H9 (cell line): ENCODE data around the gene EBF4. TPM values are rescaled to one million over a fixed set of nuclear protein-coding genes. Genes with fewer than 3 reads are reported as not detected.
A peak's percentile ranks its signal among the peaks of the same experiment; 100 is the strongest.

Source experiments
- DNase-seq: peaks from one replicate; pipeline ENCODE4 v3.0.0-alpha.2; 2017
- H2AFZ ChIP-seq: one replicate; pipeline ENCODE4 v1.6.1; 2013; ENCODE audit warnings: mild to moderate bottlenecking, low read length, control low read depth, moderate library complexity
- H2AK5ac ChIP-seq: 2 replicates; pipeline ENCODE4 v1.6.1; 2013; ENCODE audit warnings: low read length, control low read depth, mixed read lengths; ENCODE audit not compliant: insufficient read length
- H2BK120ac ChIP-seq: one replicate; pipeline ENCODE4 v1.6.1; 2013; ENCODE audit warnings: low read depth, mild to moderate bottlenecking, low read length, control low read depth, inconsistent platforms; ENCODE audit not compliant: poor library complexity, severe bottlenecking
- H2BK12ac ChIP-seq: 2 replicates; pipeline ENCODE4 v1.6.1; 2013; ENCODE audit warnings: low read length, control low read depth, mixed read lengths, low read depth; ENCODE audit not compliant: insufficient read length
- H2BK15ac ChIP-seq: 2 replicates; pipeline ENCODE4 v1.6.1; 2013; ENCODE audit warnings: low read depth, low read length, control low read depth
- H2BK20ac ChIP-seq: one replicate; pipeline ENCODE4 v1.6.1; 2013; ENCODE audit warnings: low read depth, mild to moderate bottlenecking, low read length, control low read depth, inconsistent platforms; ENCODE audit not compliant: poor library complexity, severe bottlenecking
- H2BK5ac ChIP-seq: 2 replicates; pipeline ENCODE4 v1.6.1; 2013; ENCODE audit warnings: low read length, control low read depth, mixed read lengths; ENCODE audit not compliant: insufficient read length
- H3K14ac ChIP-seq: 2 replicates; pipeline ENCODE4 v1.6.1; 2013; ENCODE audit warnings: low read length, control low read depth; ENCODE audit not compliant: insufficient read depth
- H3K18ac ChIP-seq: 2 replicates; pipeline ENCODE4 v1.6.1; 2013; ENCODE audit warnings: low read depth, mild to moderate bottlenecking, mixed read lengths, low read length, control low read depth; ENCODE audit not compliant: insufficient read length
- H3K23ac ChIP-seq: 2 replicates; pipeline ENCODE4 v1.6.1; 2013; ENCODE audit warnings: low read length, control low read depth, mixed read lengths, low read depth; ENCODE audit not compliant: insufficient read length
- H3K23me2 ChIP-seq: 2 replicates; pipeline ENCODE4 v1.6.1; 2013; ENCODE audit warnings: low read depth, mild to moderate bottlenecking, mixed read lengths, low read length, control low read depth; ENCODE audit not compliant: insufficient read length, poor library complexity, severe bottlenecking
- H3K27ac ChIP-seq: 2 replicates; pipeline ENCODE4 v1.5.1; 2013; ENCODE audit warnings: low read length, control low read depth, mixed read lengths, low read depth; ENCODE audit not compliant: insufficient read length
- H3K27me3 ChIP-seq: 2 replicates; pipeline ENCODE4 v1.6.1; 2013; ENCODE audit warnings: low read length, control low read depth, inconsistent platforms; ENCODE audit not compliant: insufficient read depth
- H3K4ac ChIP-seq: 2 replicates; pipeline ENCODE4 v1.6.1; 2013; ENCODE audit warnings: low read depth, mild to moderate bottlenecking, control low read depth, inconsistent platforms, low read length, moderate library complexity
- H3K4me1 ChIP-seq: 2 replicates; pipeline ENCODE4 v1.6.1; 2013; ENCODE audit warnings: low read length, control low read depth, inconsistent platforms; ENCODE audit not compliant: insufficient read depth
- H3K4me2 ChIP-seq: 2 replicates; pipeline ENCODE4 v1.6.1; 2013; ENCODE audit warnings: low read length, control low read depth, mixed read lengths; ENCODE audit not compliant: insufficient read length, insufficient read depth
- H3K56ac ChIP-seq: 2 replicates; pipeline ENCODE4 v1.6.1; 2013; ENCODE audit warnings: low read depth, mild to moderate bottlenecking, mixed read lengths, low read length, control low read depth; ENCODE audit not compliant: insufficient read length
- H3K79me1 ChIP-seq: 2 replicates; pipeline ENCODE4 v1.6.1; 2013; ENCODE audit warnings: low read depth, mild to moderate bottlenecking, moderate library complexity, low read length, control low read depth, inconsistent platforms; ENCODE audit not compliant: insufficient read depth, poor library complexity, severe bottlenecking
- H3K79me2 ChIP-seq: 2 replicates; pipeline ENCODE4 v1.6.1; 2013; ENCODE audit warnings: low read length, control low read depth, inconsistent platforms; ENCODE audit not compliant: insufficient read depth
- H3K9ac ChIP-seq: 2 replicates; pipeline ENCODE4 v1.6.1; 2013; ENCODE audit warnings: low read length, control low read depth, mixed read lengths; ENCODE audit not compliant: insufficient read length; ENCODE audit errors: extremely low read depth
- H3K9me3 ChIP-seq: one replicate; pipeline ENCODE4 v1.6.1; 2013; ENCODE audit warnings: low read depth, low read length, inconsistent platforms; ENCODE audit not compliant: control insufficient read depth
- H3T11ph ChIP-seq: one replicate; pipeline ENCODE4 v1.6.1; 2013; ENCODE audit warnings: mild to moderate bottlenecking, low read length, control low read depth, inconsistent platforms
- H4K20me1 ChIP-seq: one replicate; pipeline ENCODE4 v1.6.1; 2013; ENCODE audit not compliant: control insufficient read depth, insufficient read length, insufficient read depth
- H4K5ac ChIP-seq: 2 replicates; pipeline ENCODE4 v1.6.1; 2013; ENCODE audit warnings: low read depth, mild to moderate bottlenecking, mixed read lengths, low read length, control low read depth; ENCODE audit not compliant: insufficient read length
- H4K8ac ChIP-seq: replicated peaks from 2 replicates; pipeline ENCODE4 v1.6.1; 2013; ENCODE audit warnings: low read length, control low read depth, mixed read lengths, low read depth; ENCODE audit not compliant: insufficient read length
- H4K91ac ChIP-seq: 2 replicates; pipeline ENCODE4 v1.6.1; 2013; ENCODE audit warnings: low read depth, mild to moderate bottlenecking, moderate library complexity, mixed read lengths, low read length, control low read depth; ENCODE audit not compliant: insufficient read length
- H3K27ac Mint-ChIP-seq, 3 experiments: 2 replicates in 2 of 3; 3 replicates in 1 of 3; pipeline ENCODE4 v1.8.0; 2020 to 2021; ENCODE audit warnings: mixed read lengths in 3 of 3, mild to moderate bottlenecking in 1 of 3, moderate library complexity in 1 of 3
- H3K27me3 Mint-ChIP-seq: 2 replicates; pipeline ENCODE4 v1.8.0; 2021; ENCODE audit warnings: low read depth, mild to moderate bottlenecking, moderate library complexity, mixed read lengths
- H3K36me3 Mint-ChIP-seq, 3 experiments: 2 replicates in 2 of 3; 3 replicates in 1 of 3; pipeline ENCODE4 v1.8.0; 2020 to 2021; ENCODE audit warnings: low read depth in 3 of 3, mixed read lengths in 3 of 3; ENCODE audit not compliant: insufficient read depth in 1 of 3
- H3K4me1 Mint-ChIP-seq, 2 experiments: 2 replicates each; pipeline ENCODE4 v1.8.0; 2020; ENCODE audit warnings: mixed read lengths in 2 of 2
- H3K4me3 Mint-ChIP-seq, 2 experiments: 2 replicates in 1 of 2; 3 replicates in 1 of 2; pipeline ENCODE4 v1.8.0; 2020 to 2021; ENCODE audit warnings: mild to moderate bottlenecking in 2 of 2, mixed read lengths in 2 of 2, moderate library complexity in 1 of 2
- H3K9me3 Mint-ChIP-seq, 2 experiments: 2 replicates in 1 of 2; 3 replicates in 1 of 2; pipeline ENCODE4 v1.8.0; 2020; ENCODE audit warnings: mild to moderate bottlenecking in 2 of 2, mixed read lengths in 2 of 2, moderate library complexity in 1 of 2
- CTCF ChIP-seq: fragments of 200-600 bp; sonication (generic); conservative IDR thresholded peaks from 3 replicates; pipeline ENCODE4 v1.8.0; 2021; ENCODE audit warnings: antibody characterized with exemption, mild to moderate bottlenecking
- WGBS: extraction: QIAGEN DNeasy Blood & Tissue Kit; methylation state at CpG from one replicate; pipeline ENCODE4 v1.1.7; 2013; ENCODE audit warnings: missing lambda C conversion rate, low lambda C conversion rate, mixed read lengths; ENCODE audit not compliant: insufficient read length; ENCODE audit errors: extremely low coverage; 5-methylcytosine and 5-hydroxymethylcytosine counted together
- total RNA-seq: library from RNA; stranded (reverse); gene quantifications from 2 replicates; pipeline ENCODE4 v1.2.1, GENCODE V29; 2021

The EBF4 gene
- total RNA-seq, 1 experiment from 2014 or later, result 3.9 TPM

DNA sequence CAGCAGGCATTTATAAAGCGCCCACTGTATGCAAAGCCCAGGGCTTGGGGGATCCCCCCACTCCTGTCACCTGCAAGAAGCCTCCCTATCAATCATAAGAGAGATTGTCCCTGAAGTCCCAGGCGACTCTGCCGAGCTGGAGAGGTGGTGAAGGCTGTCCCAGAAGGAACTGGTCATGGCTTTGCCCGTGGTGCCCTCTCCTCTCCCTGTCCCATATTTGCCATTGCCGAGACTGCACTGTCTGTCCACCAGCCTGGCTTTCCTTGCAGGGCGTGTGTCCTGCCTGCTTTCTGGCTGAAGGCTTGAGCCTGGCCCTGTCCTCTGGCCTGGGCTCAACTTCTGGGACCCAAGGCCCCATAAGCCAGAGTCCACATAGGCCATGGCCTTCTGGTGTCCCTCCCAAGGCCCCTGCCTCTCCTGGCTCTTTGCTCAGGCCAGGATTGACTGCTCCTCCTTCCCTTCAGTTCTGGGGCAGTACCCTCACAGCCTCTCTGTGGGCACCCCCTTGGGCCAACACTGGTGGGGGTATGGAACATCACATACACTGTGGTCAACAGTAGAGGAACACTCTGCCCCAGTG, 61.0 kb downstream of the EBF4 start:
- no peak overlapping the region for H2AK5ac ChIP-seq
- no CpG with 5 or more reads among the region's 6 CpGs for WGBS
- H3K56ac ChIP-seq, result no peak overlapping the region
- H3K27ac ChIP-seq, result no peak overlapping the region
- H3K36me3 Mint-ChIP-seq, result no peaks in the 10 kb centered on the region; a peak in 1 of 7 replicates
- no peaks in the 10 kb centered on the region for H3K79me1 ChIP-seq
- no peak overlapping the region for H3K9ac ChIP-seq
- H3K14ac ChIP-seq, result no peak overlapping the region; the same call in 1 of the 2 replicates
- H3K4me3 Mint-ChIP-seq, result peak overlapping the region in 1 of 2 experiments; percentile 86; a peak in 2 of 5 replicates
- H4K5ac ChIP-seq, result no peak overlapping the region
- no peaks in the 10 kb centered on the region for H3K9me3 Mint-ChIP-seq
- no peak overlapping the region for H2BK15ac ChIP-seq
- no peak overlapping the region for H3T11ph ChIP-seq
- no peak for DNase-seq
- no peak overlapping the region for H3K18ac ChIP-seq
- no peak overlapping the region for H2BK5ac ChIP-seq
- H2BK12ac ChIP-seq, result no peak overlapping the region
- H4K20me1 ChIP-seq, result no peaks in the 10 kb centered on the region
- peaks cover 74% of the 10 kb centered on the region for H3K27me3 Mint-ChIP-seq
- H2AFZ ChIP-seq, result no peak overlapping the region
- no peak overlapping the region for H2BK120ac ChIP-seq
- H3K4me1 ChIP-seq, result no peaks in the 10 kb centered on the region; the same call in 1 of the 2 replicates
- H3K27me3 ChIP-seq, result peaks cover 35% of the 10 kb centered on the region
- no peak for TF ChIP-seq CTCF
- H3K4ac ChIP-seq, result no peak overlapping the region
- H4K91ac ChIP-seq, result no peak overlapping the region
- H3K9me3 ChIP-seq, result no peaks in the 10 kb centered on the region
- H3K79me2 ChIP-seq, result no peaks in the 10 kb centered on the region
- no peak overlapping the region for H2BK20ac ChIP-seq
- peaks cover 29 to 50% of the 10 kb centered on the region in 2 experiments for H3K4me1 Mint-ChIP-seq
- no peak overlapping the region for H3K4me2 ChIP-seq
- H3K27ac Mint-ChIP-seq, result no peak overlapping the region
- H3K23me2 ChIP-seq, result peaks cover 32% of the 10 kb centered on the region
- H4K8ac ChIP-seq, result no peak overlapping the region
- no peak overlapping the region for H3K23ac ChIP-seq
